Chondrocyte (in vitro differentiated cells): ENCODE measurements around the gene PPARG. TPM values are rescaled to one million over a fixed set of nuclear protein-coding genes. Genes with fewer than 3 reads are reported as not detected.

Source experiments
- DNase-seq: peaks from one replicate; pipeline ENCODE4 v3.0.0; 2021; ENCODE audit warnings: mixed read lengths, low spot score
- H3K27ac Mint-ChIP-seq: one replicate; pipeline ENCODE4 v1.8.0; 2021; ENCODE audit warnings: mild to moderate bottlenecking, moderate library complexity, mixed read lengths; ENCODE audit not compliant: unreplicated experiment
- H3K27me3 Mint-ChIP-seq: 2 replicates; pipeline ENCODE4 v1.8.0; 2021; ENCODE audit warnings: low read depth, mixed read lengths
- H3K36me3 Mint-ChIP-seq: 2 replicates; pipeline ENCODE4 v1.8.0; 2021; ENCODE audit warnings: low read depth, mixed read lengths
- H3K4me1 Mint-ChIP-seq: 2 replicates; pipeline ENCODE4 v1.8.0; 2021; ENCODE audit warnings: low read depth, mild to moderate bottlenecking, mixed read lengths
- H3K4me3 Mint-ChIP-seq: one replicate; pipeline ENCODE4 v1.8.0; 2021; ENCODE audit warnings: mild to moderate bottlenecking, moderate library complexity, mixed read lengths; ENCODE audit not compliant: unreplicated experiment
- H3K9me3 Mint-ChIP-seq: 2 replicates; pipeline ENCODE4 v1.8.0; 2021; ENCODE audit warnings: low read depth, mixed read lengths
- CTCF ChIP-seq: fragments of 200-600 bp; sonication (generic); IDR thresholded peaks from 2 replicates; pipeline ENCODE4 v1.5.0; 2021; ENCODE audit warnings: antibody characterized with exemption, mild to moderate bottlenecking, moderate library complexity
- total RNA-seq: library from RNA; stranded (reverse); gene quantifications from 3 replicates; pipeline ENCODE4 v1.2.1, GENCODE V29; 2021

PPARG gene
- total RNA-seq, 1 donor from 2014 or later, result 9.2 TPM

GRCh38 chr3:12356996-12357395 is 68.1 kb downstream of the PPARG start:
- Mint-ChIP-seq H3K36me3 (no peaks in the 10 kb centered on the region), H3K4me3 (no peak overlapping the region), H3K9me3 (peaks cover 4% of the 10 kb centered on the region), H3K4me1 (peaks cover 9% of the 10 kb centered on the region), H3K27me3 (peaks cover 1% of the 10 kb centered on the region), H3K27ac (no peak overlapping the region)
- DNase-seq, result no peak
- no peak for TF ChIP-seq CTCF

- no peak for TF ChIP-seq CTCF
- no peak for DNase-seq
- Mint-ChIP-seq H3K4me1 (peaks cover 9% of the 10 kb centered on the region), H3K9me3 (peaks cover 4% of the 10 kb centered on the region), H3K4me3 (no peak overlapping the region), H3K27ac (no peak overlapping the region), H3K36me3 (no peaks in the 10 kb centered on the region), H3K27me3 (no peaks in the 10 kb centered on the region)
These were observed 68.6 kb downstream of the PPARG start for GRCh38 chr3:12357456-12357855.

GRCh38 chr3:12363397-12364195 is 74.7 kb downstream of the PPARG start:
- Mint-ChIP-seq H3K27me3 (no peaks in the 10 kb centered on the region), H3K9me3 (peaks cover 17% of the 10 kb centered on the region), H3K27ac (peak overlapping the region; percentile 70), H3K36me3 (peaks cover 6% of the 10 kb centered on the region), H3K4me1 (peaks cover 19% of the 10 kb centered on the region), H3K4me3 (no peak overlapping the region)
- no peak for DNase-seq
- TF ChIP-seq CTCF, result no peak

GRCh38 chr3:12367346-12367745 is 78.5 kb downstream of the PPARG start:
- Mint-ChIP-seq H3K27me3 (peaks cover 1% of the 10 kb centered on the region), H3K36me3 (peaks cover 6% of the 10 kb centered on the region), H3K27ac (no peak overlapping the region), H3K4me3 (no peak overlapping the region), H3K4me1 (peaks cover 16% of the 10 kb centered on the region), H3K9me3 (peaks cover 13% of the 10 kb centered on the region)
- TF ChIP-seq CTCF, result no peak
- DNase-seq, result no peak

- H3K4me1 Mint-ChIP-seq, result peaks cover 8% of the 10 kb centered on the region
- H3K9me3 Mint-ChIP-seq, result peaks cover 13% of the 10 kb centered on the region
- peaks cover 1% of the 10 kb centered on the region for H3K27me3 Mint-ChIP-seq
- no peak for TF ChIP-seq CTCF
- peaks cover 6% of the 10 kb centered on the region for H3K36me3 Mint-ChIP-seq
- DNase-seq, result no peak
- no peak overlapping the region for H3K4me3 Mint-ChIP-seq
- no peak overlapping the region for H3K27ac Mint-ChIP-seq
These were observed 80.2 kb downstream of the PPARG start for GRCh38 chr3:12369029-12369428.
